H54 (cell line): ENCODE data around the gene MORN1.

Source experiments
- DNase-seq: peaks from one replicate; pipeline ENCODE4 v3.0.0; 2011; ENCODE audit warnings: low spot score, mixed read lengths; ENCODE audit not compliant: insufficient read length
- FAIRE-seq: peaks from 3 replicates; lab custom pipeline; 2011; peaks lifted over from hg19 to GRCh38; lab: Jason Lieb, UNC
- POLR2A ChIP-seq: IDR thresholded peaks from 2 replicates; pipeline ENCODE4 v1.6.1; 2011; ENCODE audit warnings: low read depth, mild to moderate bottlenecking, low read length

Gene MORN1

DNA sequence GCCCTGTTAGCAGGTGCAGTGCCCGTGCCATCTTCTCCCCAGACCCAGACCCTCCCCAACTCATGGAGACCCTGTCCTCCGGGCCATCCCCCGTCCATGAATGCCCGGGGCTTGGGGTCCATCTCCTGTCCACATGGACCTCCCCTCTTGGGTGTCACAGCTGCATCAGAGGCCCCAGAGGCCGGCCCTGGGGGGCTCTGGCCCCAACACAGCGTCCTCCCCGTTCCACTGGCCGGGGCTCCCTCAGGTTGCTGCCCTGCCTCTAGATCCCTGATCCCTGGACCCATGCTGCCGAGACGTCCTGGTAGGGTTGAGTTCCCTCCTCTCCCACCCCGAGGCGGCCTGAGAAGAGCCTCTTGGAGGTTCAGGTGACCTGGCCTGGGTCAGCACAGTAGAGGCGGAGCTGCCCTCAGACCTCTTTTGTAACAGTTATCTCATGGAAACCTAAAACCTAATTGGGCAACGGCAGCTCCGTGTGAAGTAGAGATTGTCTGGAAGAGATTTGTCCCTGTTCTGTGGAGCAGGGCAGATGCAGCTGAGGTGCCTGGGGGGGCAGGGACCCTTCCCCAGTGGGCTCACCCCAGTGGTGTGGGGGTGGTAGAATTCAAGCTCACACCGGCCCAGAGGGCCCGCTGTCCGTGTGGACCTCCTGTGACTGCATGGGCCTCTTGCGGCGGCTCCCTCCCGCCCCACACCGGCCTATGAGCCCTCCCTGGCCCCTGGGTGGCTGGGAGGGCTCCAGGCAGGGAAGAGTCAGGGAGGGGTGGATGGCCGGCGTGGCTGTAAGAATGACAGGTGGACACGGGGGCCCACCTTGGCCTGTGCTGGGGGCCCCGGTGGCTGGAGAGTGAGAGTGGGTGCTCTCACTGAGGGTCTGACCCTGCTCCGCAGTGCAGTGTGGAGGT, 107.1 kb downstream of the MORN1 start:
- TF ChIP-seq POLR2A, result no peak

DNA sequence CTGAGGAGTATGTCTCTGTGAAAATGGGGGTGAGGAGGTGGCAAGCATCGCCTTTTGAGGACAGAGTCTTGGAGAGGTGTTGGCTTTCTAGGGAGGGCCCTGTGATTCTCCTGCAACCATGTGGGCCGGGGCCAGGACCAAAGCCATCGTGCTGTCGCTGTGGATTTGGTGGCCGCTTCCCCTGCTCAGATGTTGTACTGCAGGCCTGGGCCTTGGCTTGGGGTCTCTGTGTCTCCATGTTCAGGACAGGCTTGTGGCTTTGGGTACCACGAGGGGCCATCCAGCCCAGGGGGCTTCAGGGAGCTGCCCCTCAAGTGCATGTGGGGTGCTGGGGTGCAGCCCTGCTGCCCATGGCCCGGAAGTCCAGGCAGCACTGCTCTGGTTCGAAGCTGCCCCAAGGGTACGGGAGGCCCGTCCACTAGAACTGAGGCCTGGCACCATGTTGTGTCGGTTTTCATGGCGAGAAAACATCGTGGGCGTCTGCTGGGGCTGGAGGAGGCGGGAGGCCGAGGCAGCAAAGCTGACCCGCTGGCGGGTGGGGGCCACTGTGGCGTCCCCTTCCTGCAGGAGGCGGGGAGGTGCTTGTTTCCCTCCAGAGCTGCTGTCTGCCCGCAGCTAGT, 107.9 kb downstream of the MORN1 start:
- TF ChIP-seq POLR2A, result no peak
- DNase-seq (no peak), FAIRE-seq (no peak)

More for the DNA sequence above, 107.1 kb downstream of the MORN1 start:
- DNase-seq, result no peak
- FAIRE-seq, result no peak

DNA sequence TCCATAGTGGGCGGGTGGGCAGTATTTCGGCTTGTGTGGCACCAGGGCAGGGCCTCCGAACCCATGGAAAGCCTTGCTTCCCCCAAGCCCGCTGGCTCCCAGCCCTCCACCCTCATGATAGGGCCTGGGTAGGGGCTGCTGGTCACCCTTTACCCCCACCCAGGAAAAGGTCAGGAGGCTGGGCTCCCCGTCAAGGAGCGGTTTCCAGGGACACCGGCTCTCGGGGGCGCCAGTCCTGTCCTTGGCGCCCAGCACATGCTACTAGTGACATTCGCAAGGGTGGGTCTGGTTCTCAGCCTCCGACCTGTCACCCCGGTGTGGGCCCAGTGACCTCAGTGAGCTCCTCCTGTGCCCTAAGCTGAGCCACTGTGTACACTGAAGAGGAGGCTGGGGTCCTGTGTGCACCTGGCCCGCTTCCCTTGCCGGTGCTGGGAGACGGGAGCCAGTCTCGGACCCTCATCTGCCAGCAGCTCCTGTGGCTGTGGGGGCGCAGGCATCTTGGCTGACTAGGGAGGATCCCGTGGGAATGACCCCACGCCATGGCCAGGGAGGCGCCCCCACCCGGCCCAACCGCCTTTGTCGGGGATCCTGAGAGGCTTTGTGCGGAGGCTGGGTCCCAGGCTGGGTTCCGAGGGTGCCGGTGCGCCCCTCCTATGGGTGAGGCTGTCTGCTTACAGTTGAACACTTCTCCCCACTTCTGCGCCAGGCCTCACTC, 108.6 kb downstream of the MORN1 start:
- no peak for FAIRE-seq
- DNase-seq, result no peak
- TF ChIP-seq POLR2A, result no peak

DNA sequence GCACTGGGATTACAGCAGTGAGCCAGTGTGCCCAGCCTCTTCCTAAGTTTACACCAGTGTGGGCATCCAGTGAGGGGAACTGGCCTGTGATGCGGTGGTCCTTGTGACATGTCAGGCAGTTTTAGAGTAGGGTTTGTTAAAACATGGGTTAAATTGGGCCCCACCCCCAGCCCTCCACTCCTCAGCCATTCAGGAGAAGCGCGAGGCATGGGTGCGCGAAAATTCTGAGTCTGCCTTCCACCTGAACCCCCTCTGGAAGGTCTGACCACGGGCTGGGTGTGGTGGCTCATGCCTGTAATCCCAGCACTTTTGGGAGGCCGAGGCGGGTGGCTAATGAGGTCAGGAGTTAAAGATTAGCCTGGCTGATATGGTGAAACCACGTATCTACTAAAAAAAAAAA, 111.5 kb downstream of the MORN1 start:
- no peak for TF ChIP-seq POLR2A
- FAIRE-seq (no peak), DNase-seq (no peak)

DNA sequence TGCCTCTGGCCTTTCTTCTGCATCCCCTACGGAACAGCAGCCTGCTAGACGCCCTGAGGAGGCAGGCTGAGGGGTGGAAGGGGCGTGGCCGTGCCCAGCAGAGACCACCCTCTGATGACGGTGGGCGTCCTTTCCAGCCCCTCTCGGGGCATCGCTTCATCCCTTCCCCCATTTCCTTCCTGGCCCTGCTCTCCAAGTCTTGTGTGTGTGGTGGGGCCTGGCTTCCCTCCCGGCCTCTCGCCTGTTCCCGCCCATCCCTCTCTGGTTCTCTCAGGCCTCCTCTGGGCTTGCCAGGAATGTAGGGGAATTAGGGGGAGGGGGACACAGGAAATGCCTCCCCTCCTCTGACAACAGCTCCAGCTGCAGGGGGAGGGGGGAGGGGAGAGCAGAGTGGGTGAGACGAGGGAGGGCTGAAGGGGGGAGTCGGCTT, 112.1 kb downstream of the MORN1 start:
- FAIRE-seq, result no peak
- TF ChIP-seq POLR2A, result no peak

DNA sequence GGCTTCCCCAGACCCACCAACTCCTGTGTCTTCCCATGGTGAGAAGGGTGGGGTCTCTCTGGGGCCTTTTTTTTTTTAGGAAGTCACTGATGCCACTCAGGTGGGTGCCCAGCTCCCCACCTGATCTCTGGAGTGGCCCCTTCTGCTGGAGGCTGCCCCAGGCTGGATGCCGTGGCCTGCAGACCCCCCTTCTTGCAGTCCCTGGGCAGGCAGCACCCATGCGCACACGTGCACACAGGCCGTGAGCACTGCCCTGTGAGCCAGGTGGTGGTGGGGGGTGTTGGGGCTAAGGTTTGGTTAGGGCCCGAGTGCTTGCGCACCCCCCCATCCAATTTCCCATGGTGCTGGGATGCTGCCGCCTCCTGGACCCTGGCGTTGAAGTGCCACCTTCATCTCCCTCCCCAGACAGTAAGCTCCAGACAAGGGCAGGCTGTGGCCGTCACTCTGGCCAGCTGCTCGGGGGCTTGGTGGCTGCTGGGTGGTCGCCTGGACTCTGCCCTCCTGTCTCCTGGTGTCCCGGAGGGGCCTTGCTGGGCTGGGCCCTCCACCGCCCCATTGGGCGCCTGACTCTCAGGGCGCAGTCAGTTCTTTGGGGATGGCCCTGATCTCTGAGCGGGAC, 112.7 kb downstream of the MORN1 start:
- FAIRE-seq, result no peak

More for the DNA sequence above, 112.1 kb downstream of the MORN1 start:
- DNase-seq, result no peak

DNA sequence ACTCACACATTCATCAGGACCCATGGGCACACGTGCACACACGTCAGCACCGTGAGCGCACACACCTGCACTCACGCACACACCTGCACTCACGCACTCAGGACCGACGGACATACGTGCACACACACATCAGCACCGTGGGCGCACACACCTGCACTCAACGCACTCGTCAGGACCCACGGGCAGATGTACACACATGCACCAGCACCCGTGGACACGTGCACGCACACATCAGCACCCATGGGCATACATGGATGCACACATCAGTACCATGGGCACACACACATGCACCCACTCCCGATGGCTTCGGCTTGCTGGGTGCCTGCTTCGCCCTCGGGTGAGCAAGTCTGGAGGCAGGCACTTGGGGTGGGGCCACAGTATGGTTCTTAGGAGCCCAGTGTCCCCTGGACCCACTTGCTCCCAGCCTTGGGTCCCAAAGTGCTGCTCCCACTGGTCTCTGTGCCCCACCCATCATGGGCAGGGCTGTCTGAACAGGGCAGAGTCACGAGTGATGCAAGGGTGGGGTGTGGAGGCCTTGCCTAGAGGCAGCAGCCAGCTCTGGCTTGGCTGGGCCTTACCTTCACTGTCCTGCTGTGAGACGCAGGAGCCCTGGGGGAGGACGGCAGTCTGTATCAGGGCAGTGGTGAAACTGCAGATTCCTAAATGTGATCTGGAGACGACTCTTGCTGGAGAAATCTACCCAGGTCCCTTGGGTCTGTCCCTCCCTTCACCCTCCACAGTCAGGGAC, 113.4 kb downstream of the MORN1 start:
- DNase-seq (no peak), FAIRE-seq (no peak)
- TF ChIP-seq POLR2A, result no peak

More for the DNA sequence above, 112.7 kb downstream of the MORN1 start:
- DNase-seq, result no peak
- TF ChIP-seq POLR2A, result no peak

DNA sequence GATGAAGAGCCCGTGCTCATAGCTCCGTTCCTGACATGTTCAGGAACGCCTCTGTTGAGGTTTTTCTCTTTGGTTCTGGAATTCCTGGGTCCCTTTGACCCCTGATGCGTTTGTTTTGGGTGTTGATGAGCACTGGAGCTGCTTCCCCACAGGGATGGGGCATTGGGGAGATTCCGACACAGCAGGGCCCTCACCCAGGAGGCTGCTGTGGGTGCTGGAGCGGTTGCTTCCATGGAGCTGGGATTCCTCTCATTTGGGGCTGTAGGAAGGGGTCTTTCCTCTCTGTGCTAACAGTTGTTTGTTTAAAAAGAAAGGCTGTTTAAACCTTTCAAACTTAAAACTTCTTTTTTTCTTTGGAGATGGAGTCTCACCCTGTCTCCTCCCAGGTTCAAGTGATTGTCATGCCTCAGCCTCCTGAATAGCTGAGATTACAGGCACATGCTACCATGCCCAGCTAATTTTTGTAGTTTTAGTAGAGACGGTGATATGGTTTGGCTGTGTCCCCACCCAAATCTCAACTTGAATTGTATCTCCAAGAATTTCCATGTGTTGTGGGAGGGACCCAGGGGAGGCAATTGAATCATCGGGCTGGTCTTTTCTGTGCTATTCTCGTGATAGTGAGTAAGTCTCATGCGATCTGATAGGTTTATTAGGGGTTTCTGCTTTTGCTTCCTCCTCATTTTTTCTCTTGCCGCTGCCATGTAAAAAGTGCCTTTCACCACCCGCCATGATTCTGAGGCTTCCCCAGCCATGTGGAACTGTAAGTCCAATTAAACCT, 114.4 kb downstream of the MORN1 start:
- TF ChIP-seq POLR2A, result no peak
- no peak for FAIRE-seq
- no peak for DNase-seq

DNA sequence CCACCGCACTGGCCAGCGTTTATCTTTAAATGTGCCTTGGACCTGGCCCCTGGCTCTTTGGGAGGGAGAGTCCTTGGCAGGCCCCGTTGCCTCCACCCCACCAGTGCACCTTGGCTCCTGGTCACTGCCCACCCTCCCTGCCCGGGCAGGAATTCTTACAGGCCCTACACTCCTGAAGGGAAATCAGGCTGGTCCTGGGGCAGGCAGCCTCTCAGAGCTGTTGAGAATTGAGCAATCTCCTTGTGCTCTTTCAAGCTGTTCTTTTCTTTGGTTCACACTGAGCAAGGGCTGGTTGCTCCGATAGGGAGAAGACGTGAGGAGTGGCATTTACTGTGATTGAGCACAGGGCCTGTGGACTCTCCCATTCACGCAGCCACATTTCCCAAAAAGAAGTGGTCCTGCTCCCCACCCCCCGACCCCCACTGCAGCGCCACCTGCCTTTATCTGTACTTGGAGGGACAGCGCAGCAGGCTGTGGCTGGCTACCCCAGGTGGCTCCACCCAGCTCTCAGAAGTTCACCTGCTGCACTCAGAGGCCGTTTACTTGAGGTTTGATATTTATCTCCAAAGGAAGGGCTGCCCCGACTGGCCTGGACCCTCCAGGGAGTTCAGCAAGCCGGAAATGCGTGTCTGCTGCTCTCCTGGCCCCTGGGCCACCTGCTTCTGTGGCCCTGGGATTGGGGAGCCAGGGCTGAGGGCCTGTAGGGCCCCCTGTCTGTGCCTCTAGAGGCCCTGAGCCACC, 115.4 kb downstream of the MORN1 start:
- no peak for DNase-seq
- FAIRE-seq, result no peak
- TF ChIP-seq POLR2A, result no peak

DNA sequence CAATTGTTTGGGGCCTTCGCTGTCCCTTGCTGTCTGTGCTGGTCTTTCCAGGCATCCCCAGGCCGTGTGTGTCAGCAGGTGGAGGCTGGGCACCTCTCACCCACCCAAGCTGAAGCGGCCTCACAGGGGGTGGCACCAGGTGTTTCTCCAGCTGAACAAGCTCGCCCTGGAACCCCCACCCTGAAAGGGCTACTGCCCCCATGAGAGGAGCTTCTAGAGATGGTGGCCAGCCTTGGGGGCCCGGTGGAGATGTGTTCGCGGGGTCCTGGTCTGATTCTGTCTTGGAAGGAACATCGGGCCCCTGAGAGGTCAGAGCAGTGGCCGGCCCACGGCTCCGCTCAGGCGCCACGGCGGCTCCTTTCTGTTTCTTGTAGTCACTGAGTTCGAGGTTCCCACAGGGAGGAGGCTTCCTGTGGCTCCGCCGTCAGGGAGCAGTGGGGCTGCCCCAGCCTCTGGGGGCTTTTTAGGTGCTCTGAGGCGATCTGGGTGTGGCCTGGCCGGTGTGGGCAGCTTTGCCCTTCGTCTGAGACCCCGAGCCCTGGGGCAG, 116.4 kb downstream of the MORN1 start:
- FAIRE-seq (no peak), DNase-seq (no peak)
- TF ChIP-seq POLR2A, result no peak

DNA sequence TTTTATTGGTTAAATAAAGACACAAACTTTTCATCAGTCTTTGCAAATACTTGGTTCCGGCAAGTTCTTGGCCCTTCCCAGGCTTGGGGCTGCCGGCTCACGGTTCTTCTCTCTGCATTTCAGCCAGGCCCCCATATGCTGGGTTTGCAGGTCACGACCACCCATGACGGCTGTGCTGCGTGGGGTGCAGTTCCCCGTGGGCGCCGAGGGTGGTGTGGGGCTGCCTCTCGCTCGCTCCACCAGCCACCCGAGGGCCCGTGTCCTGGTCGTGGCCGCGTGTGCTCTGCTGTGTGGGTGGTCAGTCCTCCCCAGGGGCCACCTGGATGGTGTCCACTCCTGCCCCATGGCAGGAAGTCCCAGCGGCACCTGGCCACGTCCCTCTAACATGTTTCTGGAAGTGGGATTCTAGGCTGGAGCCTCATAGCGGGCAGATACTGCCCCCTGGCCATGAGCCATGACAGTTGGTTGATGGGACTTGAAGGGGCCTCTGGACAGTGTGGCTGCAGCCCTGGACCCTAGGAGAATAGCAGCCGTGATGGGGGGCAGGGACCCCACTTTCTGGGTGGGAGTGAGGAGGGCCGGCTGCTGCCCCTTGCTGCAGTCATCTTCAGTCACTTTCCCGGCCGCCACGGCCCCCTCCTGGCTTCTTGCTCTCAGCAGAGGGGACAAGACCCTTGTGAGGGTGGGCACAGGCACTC, 117.0 kb downstream of the MORN1 start:
- no peak for DNase-seq
- no peak for FAIRE-seq
- TF ChIP-seq POLR2A, result no peak
